K562 (cell line): Measurements from ENCODE around the gene FGF23. TPM values are rescaled to one million over a fixed set of nuclear protein-coding genes. Genes with fewer than 3 reads are reported as not detected.

ENCODE experiments used
- ATAC-seq: fragments of 200-7000 bp; cut with Tn5 transposase; 3 replicates; pipeline ENCODE4 v1.9.1; 2020; ENCODE audit warnings: moderate library complexity
- BruUV-seq: library from RNA; stranded (reverse); fragments of 400-500 nt; replicated peaks from 2 replicates; lab custom pipeline; 2021; lab: Mats Ljungman, UMichigan
- CTCF ChIA-PET: fragments of 300-600 bp; formaldehyde crosslinking; extraction: SDS; loops from one replicate; lab custom pipeline; 2021; ENCODE audit warnings: low intra/inter-chr PET ratio; lab: Yijun Ruan, JAX
- POLR2A ChIA-PET: fragments of 300-600, 350-650 bp; sonication (Branson Sonifier 250); formaldehyde crosslinking; extraction: SDS; loops from one replicate; lab custom pipeline; 2021; ENCODE audit warnings: antibody characterized with exemption, inconsistent platforms; lab: Yijun Ruan, JAX
- DNase-seq, 4 experiments: peaks; one replicate each; pipeline versions ENCODE4 v3.0.0 to v3.0.0-alpha.2; 2011 to 2018; ENCODE audit warnings: low spot score in 3 of 4, mixed read lengths in 3 of 4; ENCODE audit errors: extremely low read depth in 1 of 4
- FAIRE-seq: peaks from 2 replicates; lab custom pipeline; 2011; peaks lifted over from hg19 to GRCh38; lab: Jason Lieb, UNC
- H2AFZ ChIP-seq: 2 replicates; pipeline ENCODE4 v1.6.0; 2011; ENCODE audit warnings: low read depth, low read length, control low read depth, inconsistent platforms
- H3K27ac ChIP-seq: fragments of 200-600 bp; 3 replicates; pipeline ENCODE4 v1.8.0; 2011; ENCODE audit warnings: low read depth, mild to moderate bottlenecking, control low read depth, inconsistent platforms, low read length, moderate library complexity, mixed read lengths; ENCODE audit errors: extremely low read depth
- H3K27me3 ChIP-seq, 2 experiments: fragments of 300-600 bp in 1 of 2; 2 replicates in 1 of 2; 3 replicates in 1 of 2; pipeline versions ENCODE4 v1.6.0 to v1.8.0; 2011; ENCODE audit warnings: inconsistent platforms in 2 of 2, low read length in 2 of 2, mild to moderate bottlenecking in 1 of 2, mixed read lengths in 1 of 2, moderate library complexity in 1 of 2; ENCODE audit not compliant: control insufficient read depth in 2 of 2, insufficient read depth in 2 of 2
- H3K36me3 ChIP-seq: fragments of 300-600 bp; 3 replicates; pipeline ENCODE4 v1.8.0; 2011; ENCODE audit warnings: mild to moderate bottlenecking, low read length, inconsistent platforms; ENCODE audit not compliant: control insufficient read depth, insufficient read depth
- H3K4me1 ChIP-seq, 2 experiments: fragments of 200-600 bp in 1 of 2; replicated peaks in 1 of 2; 2 replicates in 1 of 2; 3 replicates in 1 of 2; pipeline versions ENCODE4 v1.5.1 to v1.8.0; 2011; ENCODE audit warnings: inconsistent platforms in 2 of 2, low read length in 2 of 2, mild to moderate bottlenecking in 1 of 2, mixed read lengths in 1 of 2, moderate library complexity in 1 of 2; ENCODE audit not compliant: control insufficient read depth in 2 of 2, insufficient read depth in 2 of 2
- H3K4me2 ChIP-seq: 2 replicates; pipeline ENCODE4 v1.6.1; 2011; ENCODE audit warnings: low read length, control low read depth, inconsistent platforms, mixed read lengths; ENCODE audit not compliant: insufficient read depth
- H3K4me3 ChIP-seq: fragments of 200-600 bp; sonication (generic), shearing (Covaris generic); 2 replicates; pipeline ENCODE4 v1.5.1; 2016; ENCODE audit warnings: control low read depth, inconsistent platforms
- H3K79me2 ChIP-seq: fragments of 200-600 bp; 3 replicates; pipeline ENCODE4 v1.8.0; 2011; ENCODE audit warnings: low read length, inconsistent platforms; ENCODE audit not compliant: control insufficient read depth, insufficient read depth
- H3K9ac ChIP-seq, 2 experiments: 2 replicates each; pipeline versions ENCODE4 v1.6.0 to v1.6.1; 2011; ENCODE audit warnings: low read depth in 2 of 2, low read length in 2 of 2, control low read depth in 1 of 2, inconsistent platforms in 1 of 2, mild to moderate bottlenecking in 1 of 2, mixed read lengths in 1 of 2; ENCODE audit not compliant: insufficient read depth in 1 of 2
- H3K9me1 ChIP-seq: one replicate; pipeline ENCODE4 v1.6.0; 2011; ENCODE audit warnings: inconsistent platforms, mild to moderate bottlenecking, low read length, moderate library complexity; ENCODE audit not compliant: control insufficient read depth, insufficient read depth
- H3K9me3 ChIP-seq: replicated peaks from 2 replicates; pipeline ENCODE4 v1.5.1; 2011; ENCODE audit warnings: low read depth, low read length, inconsistent platforms; ENCODE audit not compliant: control insufficient read depth, insufficient read depth
- H4K20me1 ChIP-seq: replicated peaks from 2 replicates; pipeline ENCODE4 v1.6.1; 2011; ENCODE audit warnings: low read length, inconsistent platforms, mixed read lengths; ENCODE audit not compliant: control insufficient read depth, insufficient read depth
- PTBP1 ChIP-seq: fragments of 200-400 bp; formaldehyde crosslinking; IDR thresholded peaks from 2 replicates; pipeline ENCODE4 v1.6.1; 2017; ENCODE audit warnings: low read depth, low read length
- RUNX1 ChIP-seq: sonication (generic); IDR thresholded peaks from 2 replicates; pipeline ENCODE4 v1.6.1; 2016; ENCODE audit warnings: antibody characterized with exemption, low read depth
- TOE1 ChIP-seq, 2 experiments: fragments of 450-650 bp in 1 of 2; sonication (generic) in 1 of 2; formaldehyde crosslinking in 1 of 2; IDR thresholded peaks; 2 replicates each; pipeline versions ENCODE4 v1.7.1 to v1.8.0; 2016 to 2022; ENCODE audit warnings: borderline replicate concordance in 2 of 2, mild to moderate bottlenecking in 2 of 2, antibody characterized with exemption in 1 of 2, inconsistent platforms in 1 of 2, low read depth in 1 of 2, missing genetic modification reagents in 1 of 2, moderate library complexity in 1 of 2
- ZNF583 ChIP-seq: fragments of 250-450 bp; sonication (Bioruptor Pico); IDR thresholded peaks from 2 replicates; pipeline ENCODE4 v1.4.0; 2020
- WGBS: fragments of 100-300 bp; shearing (Covaris generic); methylation state at CpG from one replicate; pipeline ENCODE4 v1.1.6; 2016; ENCODE audit warnings: low coverage, mixed read lengths; ENCODE audit not compliant: insufficient coverage; ENCODE audit errors: missing lambda C conversion rate; 5-methylcytosine and 5-hydroxymethylcytosine counted together
- in situ Hi-C: fragments of 300-500 bp; cut with MboI; formaldehyde crosslinking; loops from 4 replicates; pipeline ENCODE4 v1.15.0; 2018; ENCODE audit warnings: inconsistent platforms, mixed read lengths
- intact Hi-C: fragments of 100-400 bp; cut with micrococcal nuclease; formaldehyde crosslinking; loops from 2 replicates; pipeline ENCODE4 v1.14.2; 2022
- polyA plus RNA-seq, 8 experiments: library from polyadenylated mRNA; depleted of rRNA in 4 of 8; stranded (reverse) in 5 of 8; unstranded in 3 of 8; fragments of >200 nt; fragmentation: Nextera tagmentation in 2 of 8; fragmentation: Illumina TruSeq in 1 of 8; extraction: Ambion mirVana in 2 of 8; extraction: Trizol in 1 of 8; gene quantifications; 2 replicates each; pipeline versions ENCODE4 v1.2.1 to v1.2.3, GENCODE V29; 2011 to 2014; ENCODE audit warnings: inconsistent platforms in 1 of 8, missing spikeins in 1 of 8
- total RNA-seq, 7 experiments: library from RNA; depleted of rRNA in 6 of 7; stranded (reverse); fragments of >200 nt in 6 of 7; fragmentation: Illumina TruSeq in 2 of 7; extraction: Trizol in 2 of 7; gene quantifications; 2 replicates each; pipeline versions ENCODE4 v1.2.1 to v1.2.3, GENCODE V29; 2011 to 2021; ENCODE audit warnings: low replicate concordance in 1 of 7
- TF ChIP-seq, protein P1 (sequence below): sonication (generic); formaldehyde crosslinking; IDR thresholded peaks from 2 replicates; pipeline ENCODE4 v1.4.0; 2020; ENCODE audit warnings: mild to moderate bottlenecking, missing genetic modification reagents

FGF23 gene
- total and polyA plus RNA-seq, 9 of the 15 experiments (the other 6 are each of a cell fraction or from before 2014, with no cell fraction given), result 0.38 TPM; not detected in 8

GRCh38 chr12:4423528-4424195 is 44.1 kb upstream of the FGF23 start:
- Histone ChIP-seq H3K9me3 (no peaks in the 10 kb centered on the region), H3K4me3 (no peak overlapping the region), H3K9ac (no peak overlapping the region), H2AFZ (no peak overlapping the region), H3K36me3 (no peaks in the 10 kb centered on the region), H3K27ac (no peak overlapping the region), H3K4me2 (no peak overlapping the region), H3K9me1 (no peaks in the 10 kb centered on the region), H4K20me1 (no peaks in the 10 kb centered on the region), H3K27me3 (peaks cover 6 to 27% of the 10 kb centered on the region in 2 experiments; a peak in 3 of 5 replicates), H3K4me1 (no peaks in the 10 kb centered on the region), H3K79me2 (no peaks in the 10 kb centered on the region)
- ChIA-PET CTCF (no interaction called here), POLR2A (interaction anchor here (0.6 kb wide), 1 partner anchor 169 kb away, joined by 3 read pairs; no protein-coding TSS in a partner anchor)
- FAIRE-seq (no peak), ATAC-seq (no peak), DNase-seq (no peak)
- 7% methylated on average over 10 of the region's 11 CpGs for WGBS
- intact Hi-C loops, result loop anchor here (5.0 kb wide), 1 partner anchor 36 kb away; no protein-coding TSS in a partner anchor
- no TSS peak for BruUV-seq
- in situ Hi-C loops, result no loop called here
- no peak for TF ChIP-seq TOE1 (IDR thresholded peaks at IDR 0.05; ENCODE audit: borderline replicate concordance)
- TF ChIP-seq TOE1 (CRISPR knock-in tag; IDR thresholded peaks at IDR 0.05; ENCODE audit: borderline replicate concordance, low read depth), result no peak
- TF ChIP-seq PTBP1, result no peak
- TF ChIP-seq, protein P1, sequence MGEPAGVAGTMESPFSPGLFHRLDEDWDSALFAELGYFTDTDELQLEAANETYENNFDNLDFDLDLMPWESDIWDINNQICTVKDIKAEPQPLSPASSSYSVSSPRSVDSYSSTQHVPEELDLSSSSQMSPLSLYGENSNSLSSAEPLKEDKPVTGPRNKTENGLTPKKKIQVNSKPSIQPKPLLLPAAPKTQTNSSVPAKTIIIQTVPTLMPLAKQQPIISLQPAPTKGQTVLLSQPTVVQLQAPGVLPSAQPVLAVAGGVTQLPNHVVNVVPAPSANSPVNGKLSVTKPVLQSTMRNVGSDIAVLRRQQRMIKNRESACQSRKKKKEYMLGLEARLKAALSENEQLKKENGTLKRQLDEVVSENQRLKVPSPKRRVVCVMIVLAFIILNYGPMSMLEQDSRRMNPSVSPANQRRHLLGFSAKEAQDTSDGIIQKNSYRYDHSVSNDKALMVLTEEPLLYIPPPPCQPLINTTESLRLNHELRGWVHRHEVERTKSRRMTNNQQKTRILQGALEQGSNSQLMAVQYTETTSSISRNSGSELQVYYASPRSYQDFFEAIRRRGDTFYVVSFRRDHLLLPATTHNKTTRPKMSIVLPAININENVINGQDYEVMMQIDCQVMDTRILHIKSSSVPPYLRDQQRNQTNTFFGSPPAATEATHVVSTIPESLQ (CRISPR knock-in tag), result no peak
- TF ChIP-seq ZNF583, result no peak
- no peak for TF ChIP-seq RUNX1
- TF ChIP-seq, all 486 proteins: peak for 0
